COLO668 (cell line): Measurements from ENCODE around the gene LDB3.

ENCODE experiments used
- DNase-seq: peaks from one replicate; lab custom pipeline; 2025; ENCODE audit not compliant: unreplicated experiment; lab: John Stamatoyannopoulos, UW

LDB3 gene

DNA sequence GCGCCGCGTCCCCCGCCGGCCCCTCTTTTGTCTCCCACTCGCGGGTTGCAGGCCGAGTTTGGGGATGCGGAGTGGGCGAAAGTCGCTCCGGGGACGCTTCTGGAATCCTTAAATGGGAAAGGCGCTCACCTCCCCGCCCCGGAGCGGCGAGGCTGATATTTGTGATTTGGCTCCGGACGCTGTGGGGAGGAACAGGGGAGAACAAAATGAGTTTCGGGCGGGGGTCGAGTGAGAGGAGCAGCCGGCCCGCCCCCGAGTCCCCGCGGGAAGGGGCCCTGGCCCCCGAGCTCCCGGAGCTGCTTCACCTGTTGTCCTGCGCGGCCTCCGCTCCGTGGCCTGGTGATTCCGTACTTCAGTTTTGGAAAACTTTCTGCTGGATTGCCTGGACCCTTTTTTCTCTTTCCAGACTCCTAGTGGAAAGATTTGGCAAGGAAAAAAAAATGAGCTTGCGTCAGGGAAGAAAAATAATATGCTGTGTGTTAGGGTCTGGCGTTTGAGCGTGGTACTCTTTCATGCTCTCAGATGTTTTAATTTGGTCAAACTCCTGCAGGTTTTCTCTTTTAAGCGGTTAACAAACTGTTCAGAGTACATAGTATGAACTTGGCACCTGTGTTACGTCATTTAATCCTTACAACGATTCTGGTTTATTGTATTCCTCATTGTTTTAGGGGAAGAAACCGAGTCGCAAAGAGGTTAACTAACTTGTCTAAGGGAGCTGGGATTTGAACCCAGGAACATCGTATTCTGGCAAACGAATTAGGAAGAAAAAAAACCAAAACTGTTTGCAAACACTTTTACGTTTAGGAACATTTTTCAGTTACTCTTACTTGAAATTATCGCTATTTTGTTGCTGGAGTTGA is 89.0 kb downstream of the LDB3 start:
- DNase-seq: no peak

DNA sequence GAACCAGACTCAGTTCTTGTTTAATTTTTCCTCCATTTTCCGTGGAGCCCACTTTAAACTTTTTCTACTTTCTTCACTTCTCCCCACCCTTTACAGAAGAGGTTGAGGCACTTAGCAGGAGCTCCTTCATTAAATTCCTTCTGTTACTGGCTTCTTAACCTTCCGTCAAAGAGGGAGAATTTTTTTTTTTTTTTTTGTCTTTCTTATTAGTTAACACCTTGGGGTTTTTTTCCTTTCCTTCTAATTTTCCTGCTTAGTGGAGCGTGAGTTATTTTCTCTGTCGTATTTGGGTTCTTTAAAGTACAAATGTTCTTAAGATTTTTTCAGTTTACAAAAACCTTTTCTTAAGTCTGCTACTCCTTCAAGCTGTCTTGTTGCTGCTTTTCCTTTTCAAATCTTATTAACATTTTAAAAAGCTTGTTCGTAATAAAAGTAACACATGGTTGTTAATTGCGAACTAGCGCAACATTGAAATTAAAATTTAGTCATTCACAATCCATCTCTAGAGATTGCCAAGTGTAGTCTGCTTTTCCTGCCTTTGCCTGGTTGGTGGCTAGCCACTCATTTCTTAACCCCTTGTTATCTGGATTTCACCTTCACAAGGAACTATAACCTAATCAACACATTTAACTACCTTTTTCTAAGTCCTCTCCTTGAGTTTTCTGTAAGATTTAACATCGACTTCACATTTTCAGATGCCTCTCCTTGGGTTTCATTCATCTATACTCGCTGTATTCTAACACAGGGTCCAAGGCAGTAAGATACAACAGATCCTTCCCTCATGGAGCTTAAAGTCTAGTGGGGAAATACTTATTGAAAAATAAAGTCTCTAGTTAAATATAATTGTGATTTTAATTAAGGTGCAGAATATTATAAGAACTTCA is 90.1 kb downstream of the LDB3 start:
- DNase-seq: no peak

DNA sequence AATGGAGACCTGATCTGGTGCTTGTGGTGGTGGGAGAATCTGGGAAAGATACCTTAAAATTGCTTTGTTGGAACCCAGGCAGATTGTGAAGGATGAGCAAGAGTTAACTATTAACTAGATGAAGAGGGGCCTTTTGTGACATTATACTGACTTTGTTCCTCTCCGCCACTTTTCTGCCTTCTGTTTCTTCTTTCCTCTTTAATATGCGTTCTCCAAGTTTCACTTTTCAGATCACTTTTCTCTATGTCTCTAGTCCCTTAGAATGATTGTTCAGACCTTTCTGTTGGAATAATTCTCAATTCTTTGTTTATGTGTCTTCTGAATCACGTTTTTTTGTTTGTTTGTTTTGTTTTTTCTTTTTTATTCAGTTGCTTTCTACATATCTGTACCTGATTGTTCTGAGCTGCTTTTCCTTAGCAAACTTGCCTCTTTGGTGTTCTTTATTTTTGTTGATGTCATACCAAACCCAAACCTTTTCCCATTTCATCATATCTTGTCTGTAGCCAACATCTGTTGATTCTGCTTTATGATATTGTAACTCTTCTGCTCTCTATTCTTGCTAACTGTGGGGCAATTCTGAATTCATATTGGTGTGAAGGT is 90.9 kb downstream of the LDB3 start:
- DNase-seq: no peak

DNA sequence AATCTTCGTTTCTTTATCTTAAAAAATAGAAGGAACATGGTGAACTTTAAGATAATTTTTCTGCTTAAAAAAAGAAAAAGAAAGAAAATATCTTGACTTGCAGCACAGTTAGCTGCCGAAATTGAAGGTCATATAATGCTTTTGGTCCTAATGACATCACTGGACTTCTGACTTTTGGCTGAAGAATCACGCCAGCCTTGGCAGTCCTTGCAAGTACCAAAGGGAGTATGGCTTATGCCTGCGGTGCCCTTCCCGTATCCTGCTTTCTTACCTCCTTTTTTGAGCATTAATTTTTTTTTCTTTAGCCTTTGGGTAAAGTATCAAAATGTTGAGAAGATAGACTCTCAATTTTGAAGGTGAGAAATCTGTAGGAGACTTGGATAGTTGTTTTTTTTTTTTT is 95.1 kb downstream of the LDB3 start:
- no peak for DNase-seq

DNA sequence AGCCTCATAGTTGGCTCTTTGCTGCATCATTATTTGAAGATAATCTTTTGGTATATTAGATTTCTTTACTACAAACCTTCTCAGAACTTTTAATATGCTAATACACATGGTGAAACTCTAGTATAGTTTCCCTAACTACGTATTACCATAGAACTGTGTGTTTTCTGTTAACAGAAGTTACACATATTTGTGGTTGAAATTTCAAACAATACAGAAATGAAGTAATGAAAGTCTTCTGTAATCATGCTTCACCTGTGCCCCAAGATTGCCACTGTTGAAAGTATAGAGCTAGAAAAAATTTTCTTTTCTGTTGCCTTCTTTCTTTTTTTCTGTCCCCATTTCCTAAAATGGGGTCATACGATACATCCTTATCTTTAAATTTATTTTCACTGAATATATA is 97.2 kb downstream of the LDB3 start:
- no peak for DNase-seq

DNA sequence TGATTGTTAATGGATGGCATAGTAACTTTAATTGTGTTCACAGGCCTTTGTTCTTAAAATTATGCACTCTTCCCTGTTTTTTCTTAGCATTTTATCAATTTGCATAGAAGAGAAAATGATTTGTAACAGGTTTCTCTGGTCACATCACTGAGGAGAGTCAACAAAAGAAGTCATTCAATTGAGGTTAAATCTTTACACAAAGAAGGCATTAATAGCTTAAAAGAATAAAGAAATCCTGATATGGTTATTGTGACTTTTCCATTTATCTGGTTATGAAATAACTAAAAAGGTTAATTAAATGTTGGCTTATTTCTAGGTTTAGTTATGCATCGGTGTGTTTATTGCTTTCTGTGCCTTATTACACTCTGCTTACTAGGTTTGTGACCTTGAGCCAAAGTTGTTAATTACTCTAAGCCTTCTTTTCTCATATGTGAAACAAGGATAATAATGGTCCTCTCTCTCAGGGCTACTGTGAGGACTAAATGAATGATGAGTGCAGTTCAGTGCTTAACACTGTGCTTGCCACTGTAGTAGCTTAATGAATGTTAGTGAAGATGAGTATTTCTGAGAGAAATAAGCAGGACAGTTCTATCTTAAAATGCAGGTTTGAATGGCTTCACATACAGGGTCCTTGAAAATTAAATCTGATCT is 100.2 kb downstream of the LDB3 start:
- no peak for DNase-seq

DNA sequence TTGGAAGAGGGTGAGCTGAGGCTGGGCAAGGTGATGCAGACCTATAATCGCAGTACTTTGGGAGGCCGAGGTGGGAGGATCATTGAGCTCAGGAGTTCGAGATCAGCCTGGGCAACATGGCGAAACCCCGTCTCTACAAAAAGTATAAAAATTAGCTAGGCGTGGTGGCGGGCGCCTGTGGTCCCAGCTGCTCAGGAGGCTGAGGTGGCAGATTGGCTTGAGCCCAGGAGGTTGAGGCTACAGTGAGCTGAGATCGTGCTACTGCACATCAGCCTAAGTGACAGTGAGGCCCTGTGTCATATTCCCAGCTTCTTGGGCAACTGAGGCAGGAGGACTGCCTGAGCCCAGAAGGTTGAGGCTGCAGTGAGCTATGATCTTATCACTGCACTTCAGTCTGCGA is 101.7 kb downstream of the LDB3 start:
- no peak for DNase-seq

DNA sequence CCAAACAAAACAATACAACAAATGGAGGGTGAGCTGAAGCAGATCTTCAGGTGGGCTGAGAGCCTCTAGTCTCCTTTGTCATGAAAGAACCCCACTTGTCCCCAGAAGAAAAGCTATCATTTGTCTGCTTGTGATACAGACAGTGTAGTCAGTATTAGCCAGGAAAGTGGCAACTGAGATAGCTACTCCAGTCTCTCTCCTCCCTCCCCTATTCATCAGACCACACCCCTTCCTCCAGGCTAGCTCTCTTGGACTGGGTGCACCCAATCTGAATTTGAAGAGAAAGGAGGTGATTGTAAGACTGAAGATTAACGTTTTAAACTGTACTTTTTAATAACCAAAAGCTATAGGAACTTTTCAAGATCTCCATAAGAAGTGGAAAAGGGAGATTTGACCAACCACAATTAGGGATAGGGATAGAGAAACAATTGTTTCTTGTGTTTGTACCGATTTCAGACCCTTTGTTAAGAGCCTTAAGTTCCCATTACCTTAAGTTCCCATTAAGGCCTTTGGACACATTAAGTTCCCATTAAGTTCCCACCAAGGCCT is 102.2 kb downstream of the LDB3 start:
- no peak for DNase-seq

DNA sequence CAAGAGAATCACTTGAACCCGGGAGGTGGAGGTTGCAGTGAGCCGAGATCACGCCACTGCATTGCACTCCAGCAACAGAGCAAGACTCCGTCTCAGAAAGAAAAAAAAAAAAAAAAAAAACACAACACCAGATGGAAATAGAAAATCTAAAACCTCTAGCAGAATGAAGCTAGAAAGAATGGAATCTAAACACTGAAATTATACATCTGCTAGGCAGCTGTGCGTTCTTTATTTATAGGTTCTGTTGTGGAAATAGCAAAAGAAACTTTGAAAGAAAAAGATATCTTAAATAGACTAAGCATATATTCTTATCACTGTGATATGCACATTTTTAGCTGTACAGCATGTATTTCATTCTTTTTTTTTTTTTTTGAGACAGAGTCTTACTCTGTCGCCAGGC is 105.2 kb downstream of the LDB3 start:
- no peak for DNase-seq

DNA sequence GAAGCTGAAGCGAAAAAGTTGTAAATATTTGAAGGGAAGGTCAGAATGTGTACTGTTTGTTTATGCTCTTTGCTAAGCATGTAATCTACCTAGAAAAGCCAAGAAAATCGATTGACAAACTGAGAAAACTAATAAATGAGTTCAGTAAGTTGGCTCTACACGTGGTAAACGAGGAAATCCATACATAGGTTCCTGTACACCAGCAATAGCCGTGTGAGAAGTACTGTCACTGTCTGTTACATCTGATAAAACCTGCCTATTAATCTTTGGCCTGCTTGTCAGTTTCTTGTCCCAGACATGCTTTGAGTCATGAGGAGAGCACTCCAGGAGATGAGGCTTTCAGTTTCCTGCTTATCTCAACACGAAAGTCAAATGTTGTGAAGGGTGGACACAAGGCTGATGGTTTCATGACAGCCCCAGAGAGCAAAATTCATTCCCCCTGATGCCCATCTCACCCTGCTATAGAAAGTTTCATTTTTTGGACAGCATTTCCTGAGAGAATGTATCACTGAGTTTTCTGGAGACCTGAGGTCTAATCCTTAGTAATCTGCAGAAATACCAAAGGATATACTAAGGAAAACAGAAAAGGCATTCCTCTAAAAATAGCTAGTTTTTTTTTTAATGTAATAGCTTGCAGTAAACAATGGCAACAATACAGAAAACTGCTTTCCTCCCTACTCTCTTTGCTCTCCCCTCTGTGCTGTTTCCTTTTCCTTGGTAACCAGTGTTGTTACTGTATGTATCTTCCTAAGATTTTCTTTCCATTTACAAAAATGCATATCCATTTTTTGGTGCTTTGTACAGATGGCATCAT is 107.0 kb downstream of the LDB3 start:
- DNase-seq: no peak

DNA sequence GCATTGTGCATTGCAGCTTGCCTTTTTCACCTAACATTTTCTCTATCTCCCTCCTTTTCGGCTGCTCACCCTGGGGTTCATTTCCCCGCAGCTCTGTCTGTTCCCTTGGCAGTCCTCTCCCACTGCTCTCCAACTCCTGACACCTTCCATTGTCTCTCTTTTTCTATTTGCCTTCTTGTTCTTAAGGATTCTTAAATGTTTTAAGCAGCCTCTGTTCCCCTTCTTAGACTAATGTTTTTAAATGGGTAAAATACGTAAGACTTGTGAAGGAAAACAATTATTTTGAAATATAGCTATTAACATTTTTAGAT is 107.5 kb downstream of the LDB3 start:
- no peak for DNase-seq

DNA sequence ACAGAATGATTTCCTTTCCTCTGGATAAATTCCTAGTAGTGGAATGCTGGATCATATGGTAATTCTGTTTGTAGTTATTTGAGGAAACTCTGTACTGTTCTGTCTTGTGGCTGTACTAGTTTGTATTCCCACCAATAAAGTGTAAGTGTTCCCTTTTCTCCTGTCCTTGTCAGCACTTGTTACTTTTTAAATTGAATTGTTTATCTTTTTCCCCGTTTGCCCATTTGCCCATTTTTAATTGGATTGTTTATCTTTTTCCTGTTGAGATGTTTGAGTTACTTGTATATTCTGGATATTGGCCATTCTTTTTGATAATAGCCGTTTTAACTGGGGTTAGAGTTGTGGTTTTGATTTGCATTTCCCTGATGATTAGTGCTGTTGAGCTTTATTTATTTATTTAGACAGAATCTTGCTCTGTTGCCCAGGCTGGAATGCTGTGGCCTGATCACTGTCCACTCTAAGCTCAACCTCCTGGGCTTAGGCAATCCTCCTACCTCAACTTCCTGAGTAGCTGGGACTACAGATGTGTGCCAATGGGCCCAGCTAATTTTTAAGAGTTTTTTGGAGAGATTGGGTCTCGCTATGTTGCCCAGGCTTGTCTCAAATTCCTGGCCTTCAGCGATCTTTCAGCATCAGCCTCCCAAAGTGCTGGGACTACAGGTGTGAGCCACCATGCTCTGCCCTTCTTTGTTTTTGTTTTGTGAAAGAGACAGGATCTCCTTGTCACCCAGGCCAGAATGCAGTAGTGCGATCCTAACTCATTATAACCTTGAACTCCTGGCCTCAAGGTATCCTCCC is 111.1 kb downstream of the LDB3 start:
- DNase-seq: no peak

DNA sequence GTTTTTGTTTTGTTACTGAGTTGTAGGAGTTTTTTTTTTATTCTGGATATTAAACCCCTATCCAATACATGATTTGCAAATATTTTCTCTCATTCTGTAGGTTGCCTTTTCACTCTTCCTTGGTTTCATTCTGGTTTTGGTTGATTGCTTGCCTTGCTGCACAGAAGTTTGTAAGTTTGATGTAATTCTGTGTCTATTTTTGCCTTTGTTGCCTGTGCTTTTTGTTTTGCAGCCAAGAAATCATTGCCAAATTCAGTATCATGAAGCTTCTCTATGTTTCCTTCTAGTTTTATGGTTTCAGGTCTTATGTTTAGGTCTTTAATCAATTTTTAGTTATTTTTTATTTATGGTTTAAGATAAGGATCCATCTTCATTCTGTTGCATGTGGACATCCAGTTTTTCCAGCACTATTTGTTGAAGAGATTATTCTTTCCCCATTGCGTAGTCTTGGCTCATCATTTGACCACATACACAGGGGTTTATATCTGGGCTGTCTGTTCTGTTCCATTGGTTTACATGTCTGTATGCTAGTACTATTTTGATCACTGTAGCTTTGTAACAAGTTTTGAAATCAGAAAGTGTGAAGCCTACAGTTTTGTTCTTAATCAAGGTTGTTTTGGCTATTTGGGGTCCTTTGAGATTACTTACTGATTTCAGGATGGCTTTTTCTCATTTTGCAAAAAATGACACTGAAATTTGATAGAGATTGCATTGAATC is 114.5 kb downstream of the LDB3 start:
- DNase-seq: no peak

DNA sequence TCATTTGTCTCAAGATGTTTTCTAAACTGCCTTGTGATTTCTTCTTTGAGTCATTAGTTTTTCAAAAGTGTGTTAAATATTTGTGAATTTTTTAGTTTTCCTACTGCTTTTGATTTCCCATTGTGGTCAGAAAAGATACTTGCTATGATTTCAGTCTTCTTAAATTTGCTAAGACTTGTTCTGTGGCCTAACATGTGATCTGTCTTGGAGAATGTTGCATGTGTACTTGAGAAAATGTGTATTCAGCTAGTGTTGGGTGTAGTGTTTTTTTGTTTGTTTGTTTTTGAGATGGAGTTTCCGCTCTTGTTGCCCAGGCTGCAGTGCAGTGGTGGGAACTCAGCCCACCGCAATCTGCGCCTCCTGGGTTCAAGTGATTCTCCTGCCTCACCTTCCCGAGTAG is 116.7 kb downstream of the LDB3 start:
- DNase-seq: no peak
